Measurements from ENCODE around the gene MRPL4. TPM values are rescaled to one million over a fixed set of nuclear protein-coding genes. Genes with fewer than 3 reads are reported as not detected.

MRPL4 gene
- total RNA-seq, 2 experiments from 2014 or later: 148 to 155 TPM

- Histone ChIP-seq H3K4me3 (ENCODE audit: low read depth, low read length, poor library complexity, severe bottlenecking) (peak within 1 kb of the TSS; percentile 95), H3K9me3 (ENCODE audit: low read length) (no peaks in the 10 kb centered on the region), H3K36me3 (ENCODE audit: insufficient read depth, low read length) (peaks cover 41% of the 10 kb centered on the region), H2AFZ (ENCODE audit: low read length) (0 out of 2 replicates have a peak within 1 kb of the TSS, but pooled peaks have one; percentile 5), H3K9me2 (ENCODE audit: insufficient read depth, low read length) (no peaks in the 10 kb centered on the region), H3K4me2 (ENCODE audit: low read length) (peak within 1 kb of the TSS; percentile 95), H3K27ac (ENCODE audit: low read depth, low read length, poor library complexity, severe bottlenecking) (peak within 1 kb of the TSS; percentile 95), H3K79me2 (ENCODE audit: insufficient read depth, low read depth, low read length) (peaks cover 68% of the 10 kb centered on the region), H3K4me1 (ENCODE audit: insufficient read depth, low read length, poor library complexity, severe bottlenecking) (peaks cover 81% of the 10 kb centered on the region), H4K20me1 (ENCODE audit: insufficient read depth, low read length) (no peaks in the 10 kb centered on the region)
- TF ChIP-seq CTCF (conservative IDR thresholded peaks at IDR 0.05; ENCODE audit: low read length) (no peak), EZH2phosphoT487 (IDR thresholded peaks at IDR 0.05; ENCODE audit: borderline replicate concordance, low read depth, low read length) (no peak)
- ChIA-PET CTCF (ENCODE audit: unreplicated experiment) (no interaction called here), POLR2A (interaction anchor here (0.6 to 1.7 kb wide), 4 partner anchors 9 to 13 kb away, joined by 3 to 14 read pairs (median 6); no protein-coding TSS in a partner anchor)
- intact Hi-C loops (cut with micrococcal nuclease; ENCODE audit: unreplicated experiment): loop anchor here (10.0 kb wide), 2 partner anchors 126 to 744 kb away; partner anchors contain the start of genes ANGPTL6 and PPAN
- no TSS peak for BruUV-seq (replicated peaks)
- peak; percentile 89 for DNase-seq (ENCODE audit: low spot score)
Measured at GRCh38 chr19:10230861-10231611, 21.0 kb upstream of the MRPL4 start, which contains the start of gene S1PR2. Gene S1PR2, minus strand, starts transcription at chr19:10231331. Its CDS starts 6,426 bp downstream, at chr19:10224905.

GRCh38 chr19:10231612-10232228, 20.3 kb upstream of the MRPL4 start:
- peak overlapping the region; percentile 95 for H3K27ac ChIP-seq (ENCODE audit: low read depth, low read length, poor library complexity, severe bottlenecking)
- peaks cover 62% of the 10 kb centered on the region for H3K79me2 ChIP-seq (ENCODE audit: insufficient read depth, low read depth, low read length)
- intact Hi-C loops (cut with micrococcal nuclease; ENCODE audit: unreplicated experiment): loop anchor here (10.0 kb wide), 2 partner anchors 127 to 743 kb away; partner anchors contain the start of genes ANGPTL6 and PPAN
- TF ChIP-seq EZH2phosphoT487 (IDR thresholded peaks at IDR 0.05; ENCODE audit: borderline replicate concordance, low read depth, low read length): no peak
- peaks cover 35% of the 10 kb centered on the region for H3K36me3 ChIP-seq (ENCODE audit: insufficient read depth, low read length)
- peak overlapping the region; percentile 95 for H3K4me3 ChIP-seq (ENCODE audit: low read depth, low read length, poor library complexity, severe bottlenecking)
- POLR2A ChIA-PET: interaction anchor here (1.0 to 1.7 kb wide), 3 partner anchors 9 to 13 kb away, joined by 5 to 14 read pairs (median 6); no protein-coding TSS in a partner anchor
- BruUV-seq (replicated peaks): TSS peak; percentile 55
- H3K9me2 ChIP-seq (ENCODE audit: insufficient read depth, low read length): no peaks in the 10 kb centered on the region
- CTCF ChIA-PET (ENCODE audit: unreplicated experiment): no interaction called here
- H3K9me3 ChIP-seq (ENCODE audit: low read length): no peaks in the 10 kb centered on the region
- H2AFZ ChIP-seq (ENCODE audit: low read length): no peak overlapping the region
- DNase-seq (ENCODE audit: low spot score): no peak
- H3K4me1 ChIP-seq (ENCODE audit: insufficient read depth, low read length, poor library complexity, severe bottlenecking): peaks cover 80% of the 10 kb centered on the region
- H4K20me1 ChIP-seq (ENCODE audit: insufficient read depth, low read length): no peaks in the 10 kb centered on the region
- H3K4me2 ChIP-seq (ENCODE audit: low read length): peak overlapping the region; percentile 95

GRCh38 chr19:10233946-10234345, 18.1 kb upstream of the MRPL4 start:
- peak overlapping the region; percentile 95 for H3K27ac ChIP-seq (ENCODE audit: low read depth, low read length, poor library complexity, severe bottlenecking)
- no peak overlapping the region for H3K4me3 ChIP-seq (ENCODE audit: low read depth, low read length, poor library complexity, severe bottlenecking)
- peaks cover 14% of the 10 kb centered on the region for H3K36me3 ChIP-seq (ENCODE audit: insufficient read depth, low read length)
- H4K20me1 ChIP-seq (ENCODE audit: insufficient read depth, low read length): no peaks in the 10 kb centered on the region
- peaks cover 51% of the 10 kb centered on the region for H3K79me2 ChIP-seq (ENCODE audit: insufficient read depth, low read depth, low read length)
- ChIA-PET CTCF (ENCODE audit: unreplicated experiment) (no interaction called here), POLR2A (interaction anchor here (0.6 to 3.3 kb wide), 3 partner anchors 13 to 34 kb away, joined by 3 to 12 read pairs (median 4); no protein-coding TSS in a partner anchor)
- H3K9me3 ChIP-seq (ENCODE audit: low read length): no peaks in the 10 kb centered on the region
- H3K4me2 ChIP-seq (ENCODE audit: low read length): peak overlapping the region; percentile 45
- TF ChIP-seq EZH2phosphoT487 (IDR thresholded peaks at IDR 0.05; ENCODE audit: borderline replicate concordance, low read depth, low read length) (no peak), CTCF (conservative IDR thresholded peaks at IDR 0.05; ENCODE audit: low read length) (no peak)
- peak; percentile 50 for DNase-seq (ENCODE audit: low spot score)
- peaks cover 80% of the 10 kb centered on the region for H3K4me1 ChIP-seq (ENCODE audit: insufficient read depth, low read length, poor library complexity, severe bottlenecking)
- BruUV-seq (replicated peaks): no TSS peak
- H2AFZ ChIP-seq (ENCODE audit: low read length): no peak overlapping the region
- no peaks in the 10 kb centered on the region for H3K9me2 ChIP-seq (ENCODE audit: insufficient read depth, low read length)
- intact Hi-C loops (cut with micrococcal nuclease; ENCODE audit: unreplicated experiment): loop anchor here (10.0 kb wide), 2 partner anchors 129 to 741 kb away; partner anchors contain the start of genes ANGPTL6 and PPAN
